ENCODE measurements around the gene SCD5.
"Not testable (repeated sequence)": the region's sequence is repeated elsewhere in the genome, so short reads cannot be mapped to it uniquely, and the experiment has no call there.

The SCD5 gene

GRCh38 chr4:82820689-82821088, 22.1 kb upstream of the SCD5 start:
- Histone ChIP-seq H2AFZ (ENCODE audit: low read length) (no peak overlapping the region), H3K36me3 (ENCODE audit: insufficient read depth, low read length) (peaks cover 79% of the 10 kb centered on the region), H3K4me2 (ENCODE audit: low read length) (no peak overlapping the region), H3K4me3 (ENCODE audit: low read depth, low read length, poor library complexity, severe bottlenecking) (no peak overlapping the region), H3K9ac (ENCODE audit: low read length) (no peak overlapping the region), H3K9me3 (ENCODE audit: low read length) (no peaks in the 10 kb centered on the region), H3K79me2 (ENCODE audit: insufficient read depth, low read length) (no peaks in the 10 kb centered on the region), H3K27ac (ENCODE audit: low read depth, low read length, poor library complexity, severe bottlenecking) (no peak overlapping the region), H3K27me3 (ENCODE audit: insufficient read depth, low read length) (no peaks in the 10 kb centered on the region), H3K9me2 (ENCODE audit: low read depth, low read length) (no peaks in the 10 kb centered on the region), H3K4me1 (ENCODE audit: insufficient read depth, low read length, severe bottlenecking) (no peaks in the 10 kb centered on the region), H4K20me1 (ENCODE audit: insufficient read depth, low read length) (no peaks in the 10 kb centered on the region), H3F3A (ENCODE audit: insufficient read depth, low read length) (no peaks in the 10 kb centered on the region)
- TF ChIP-seq, protein P1, sequence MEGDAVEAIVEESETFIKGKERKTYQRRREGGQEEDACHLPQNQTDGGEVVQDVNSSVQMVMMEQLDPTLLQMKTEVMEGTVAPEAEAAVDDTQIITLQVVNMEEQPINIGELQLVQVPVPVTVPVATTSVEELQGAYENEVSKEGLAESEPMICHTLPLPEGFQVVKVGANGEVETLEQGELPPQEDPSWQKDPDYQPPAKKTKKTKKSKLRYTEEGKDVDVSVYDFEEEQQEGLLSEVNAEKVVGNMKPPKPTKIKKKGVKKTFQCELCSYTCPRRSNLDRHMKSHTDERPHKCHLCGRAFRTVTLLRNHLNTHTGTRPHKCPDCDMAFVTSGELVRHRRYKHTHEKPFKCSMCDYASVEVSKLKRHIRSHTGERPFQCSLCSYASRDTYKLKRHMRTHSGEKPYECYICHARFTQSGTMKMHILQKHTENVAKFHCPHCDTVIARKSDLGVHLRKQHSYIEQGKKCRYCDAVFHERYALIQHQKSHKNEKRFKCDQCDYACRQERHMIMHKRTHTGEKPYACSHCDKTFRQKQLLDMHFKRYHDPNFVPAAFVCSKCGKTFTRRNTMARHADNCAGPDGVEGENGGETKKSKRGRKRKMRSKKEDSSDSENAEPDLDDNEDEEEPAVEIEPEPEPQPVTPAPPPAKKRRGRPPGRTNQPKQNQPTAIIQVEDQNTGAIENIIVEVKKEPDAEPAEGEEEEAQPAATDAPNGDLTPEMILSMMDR (IDR thresholded peaks at IDR 0.05; ENCODE audit: low read length): no peak
- no peak for TF ChIP-seq EZH2 (IDR thresholded peaks at IDR 0.05; ENCODE audit: borderline replicate concordance, low read length)

DNA sequence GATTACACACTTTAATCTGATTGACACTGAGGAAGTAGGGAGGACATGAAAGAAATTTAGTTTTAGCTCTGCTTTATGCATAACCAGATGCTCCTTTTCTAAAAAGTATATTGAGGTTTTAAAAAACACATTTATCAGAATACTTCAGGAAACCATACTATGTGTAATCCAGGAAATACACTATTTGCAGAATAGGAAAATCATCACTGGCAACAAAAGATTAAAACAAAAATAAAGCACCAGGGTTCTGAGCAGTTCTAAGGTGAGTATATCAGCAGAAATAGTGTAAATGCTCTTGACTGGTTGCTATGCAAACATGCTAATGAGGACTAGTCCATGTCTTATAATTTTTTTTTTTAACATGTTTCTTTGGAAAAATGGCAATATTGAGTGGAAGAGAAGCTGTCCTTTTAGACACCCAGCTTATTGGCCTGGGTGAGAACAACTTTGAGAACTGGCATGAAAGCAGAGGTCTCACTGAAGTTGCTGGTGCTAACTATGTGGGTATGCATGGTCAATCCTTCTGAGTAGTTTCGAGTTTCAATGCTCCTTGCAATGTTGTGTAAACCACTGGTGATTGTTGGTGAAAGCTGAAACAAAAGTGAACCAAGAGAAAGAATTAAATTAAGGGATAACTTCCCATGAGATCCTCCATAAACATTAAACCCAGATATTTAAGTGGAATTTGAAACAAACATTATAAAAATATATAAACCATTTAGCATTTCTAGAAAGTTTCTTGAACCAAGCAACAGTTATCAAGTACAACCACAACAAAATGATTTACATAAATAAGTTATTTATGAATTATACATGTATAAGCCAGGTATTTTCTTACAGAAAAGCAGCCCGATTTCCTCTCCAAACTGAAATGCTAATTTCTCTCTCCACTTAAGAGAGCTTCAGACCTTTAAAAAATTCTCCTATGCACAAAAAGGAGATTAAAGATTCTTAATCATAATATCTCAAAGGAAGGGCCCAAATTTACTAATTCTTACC, 20.4 kb upstream of the SCD5 start:
- no peaks in the 10 kb centered on the region for H3K9me2 ChIP-seq (ENCODE audit: low read depth, low read length)
- no peak for TF ChIP-seq EZH2 (IDR thresholded peaks at IDR 0.05; ENCODE audit: borderline replicate concordance, low read length)
- TF ChIP-seq, protein P1 (IDR thresholded peaks at IDR 0.05; ENCODE audit: low read length): no peak
- no peak overlapping the region for H3K4me2 ChIP-seq (ENCODE audit: low read length)
- H3K36me3 ChIP-seq (ENCODE audit: insufficient read depth, low read length): peaks cover 64% of the 10 kb centered on the region
- H3K4me3 ChIP-seq (ENCODE audit: low read depth, low read length, poor library complexity, severe bottlenecking): no peak overlapping the region
- no peaks in the 10 kb centered on the region for H4K20me1 ChIP-seq (ENCODE audit: insufficient read depth, low read length)
- H3K79me2 ChIP-seq (ENCODE audit: insufficient read depth, low read length): no peaks in the 10 kb centered on the region
- no peak overlapping the region for H3K9ac ChIP-seq (ENCODE audit: low read length)
- no peaks in the 10 kb centered on the region for H3K4me1 ChIP-seq (ENCODE audit: insufficient read depth, low read length, severe bottlenecking)
- no peak overlapping the region for H3K27ac ChIP-seq (ENCODE audit: low read depth, low read length, poor library complexity, severe bottlenecking)
- H3F3A ChIP-seq (ENCODE audit: insufficient read depth, low read length): no peaks in the 10 kb centered on the region
- H3K9me3 ChIP-seq (ENCODE audit: low read length): no peaks in the 10 kb centered on the region
- H3K27me3 ChIP-seq (ENCODE audit: insufficient read depth, low read length): no peaks in the 10 kb centered on the region
- no peak overlapping the region for H2AFZ ChIP-seq (ENCODE audit: low read length)

GRCh38 chr4:82816874-82817273, 18.3 kb upstream of the SCD5 start:
- not testable (repeated sequence) for H3K27me3 ChIP-seq (ENCODE audit: insufficient read depth, low read length); H3K4me1 ChIP-seq (ENCODE audit: insufficient read depth, low read length, severe bottlenecking); H3K4me2 ChIP-seq (ENCODE audit: low read length); H3F3A ChIP-seq (ENCODE audit: insufficient read depth, low read length); H3K4me3 ChIP-seq (ENCODE audit: low read depth, low read length, poor library complexity, severe bottlenecking); H3K9ac ChIP-seq (ENCODE audit: low read length); H2AFZ ChIP-seq (ENCODE audit: low read length); H3K9me2 ChIP-seq (ENCODE audit: low read depth, low read length); H4K20me1 ChIP-seq (ENCODE audit: insufficient read depth, low read length); H3K79me2 ChIP-seq (ENCODE audit: insufficient read depth, low read length); H3K9me3 ChIP-seq (ENCODE audit: low read length); H3K27ac ChIP-seq (ENCODE audit: low read depth, low read length, poor library complexity, severe bottlenecking)
- H3K36me3 ChIP-seq (ENCODE audit: insufficient read depth, low read length): peaks cover 45% of the 10 kb centered on the region
